Measurements from ENCODE around the gene PPTC7. TPM values are rescaled to one million over a fixed set of nuclear protein-coding genes. Genes with fewer than 3 reads are reported as not detected.
"Not testable (repeated sequence)": the region's sequence is repeated elsewhere in the genome, so short reads cannot be mapped to it uniquely, and the experiment has no call there.

Gene PPTC7
- total and polyA plus RNA-seq, 5 donors: 31.5 to 82.8 (median 56.4) TPM

GRCh38 chr12:110532644-110533043 lies 50.5 kb downstream of the PPTC7 start:
- Histone ChIP-seq H3K27ac (ENCODE audit: low read length) (no peak overlapping the region), H3K4me3 (ENCODE audit: low read length) (no peak overlapping the region), H3K4me1 (ENCODE audit: control insufficient read depth, insufficient read depth, low read length) (no peaks in the 10 kb centered on the region), H3K9me3 (ENCODE audit: control insufficient read depth, low read length) (no peaks in the 10 kb centered on the region), H3K27me3 (ENCODE audit: control insufficient read depth, insufficient read depth) (no peaks in the 10 kb centered on the region)
- DNase-seq (no peak), ATAC-seq (no peak)
- intact Hi-C loops (cut with DNase I): no loop called here
- WGBS: 90% methylated on average over 3 of the region's 3 CpGs

- WGBS: 78% methylated on average over 2 of the region's 2 CpGs
- Histone ChIP-seq H3K9me3 (ENCODE audit: control insufficient read depth, low read length) (no peaks in the 10 kb centered on the region), H3K27ac (ENCODE audit: low read length) (no peak overlapping the region), H3K4me3 (ENCODE audit: low read length) (no peak overlapping the region), H3K27me3 (ENCODE audit: control insufficient read depth, insufficient read depth) (no peaks in the 10 kb centered on the region), H3K4me1 (ENCODE audit: control insufficient read depth, insufficient read depth, low read length) (no peaks in the 10 kb centered on the region)
- intact Hi-C loops (cut with DNase I): no loop called here
- ATAC-seq (peak in 1 of 2 donors; percentile 27), DNase-seq (no peak)
These were observed 51.3 kb downstream of the PPTC7 start for GRCh38 chr12:110531741-110532333.

- WGBS: 67% methylated on average over 2 of the region's 2 CpGs
- H3K4me3 ChIP-seq (ENCODE audit: low read length): no peak overlapping the region
- no peaks in the 10 kb centered on the region for H3K27me3 ChIP-seq (ENCODE audit: control insufficient read depth, insufficient read depth)
- H3K27ac ChIP-seq (ENCODE audit: low read length): no peak overlapping the region
- no peaks in the 10 kb centered on the region for H3K4me1 ChIP-seq (ENCODE audit: control insufficient read depth, insufficient read depth, low read length)
- no peak for ATAC-seq
- no peak for DNase-seq
- intact Hi-C loops (cut with DNase I): no loop called here
- no peaks in the 10 kb centered on the region for H3K9me3 ChIP-seq (ENCODE audit: control insufficient read depth, low read length)
These were observed 52.6 kb downstream of the PPTC7 start for GRCh38 chr12:110530511-110530910.

GRCh38 chr12:110528277-110528839 lies 54.8 kb downstream of the PPTC7 start:
- DNase-seq (no peak), ATAC-seq (peak in 1 of 2 donors; percentile 31)
- H3K4me3 ChIP-seq (ENCODE audit: low read length): no peak overlapping the region
- H3K9me3 ChIP-seq (ENCODE audit: control insufficient read depth, low read length): no peaks in the 10 kb centered on the region
- H3K27me3 ChIP-seq (ENCODE audit: control insufficient read depth, insufficient read depth): no peaks in the 10 kb centered on the region
- H3K4me1 ChIP-seq (ENCODE audit: control insufficient read depth, insufficient read depth, low read length): no peaks in the 10 kb centered on the region
- intact Hi-C loops (cut with DNase I): no loop called here
- WGBS: 96% methylated on average over 6 of the region's 6 CpGs
- no peak overlapping the region for H3K27ac ChIP-seq (ENCODE audit: low read length)

GRCh38 chr12:110520876-110521712 lies 62.0 kb downstream of the PPTC7 start:
- WGBS: 92% methylated on average over 11 of the region's 11 CpGs
- H3K4me1 ChIP-seq (ENCODE audit: control insufficient read depth, insufficient read depth, low read length); intact Hi-C loops (cut with DNase I); DNase-seq; H3K9me3 ChIP-seq (ENCODE audit: control insufficient read depth, low read length); H3K27ac ChIP-seq (ENCODE audit: low read length); H3K27me3 ChIP-seq (ENCODE audit: control insufficient read depth, insufficient read depth); ATAC-seq; H3K4me3 ChIP-seq (ENCODE audit: low read length): not testable (repeated sequence)

GRCh38 chr12:110518014-110518413 lies 65.1 kb downstream of the PPTC7 start:
- DNase-seq; ATAC-seq; H3K4me1 ChIP-seq (ENCODE audit: control insufficient read depth, insufficient read depth, low read length); H3K9me3 ChIP-seq (ENCODE audit: control insufficient read depth, low read length); H3K4me3 ChIP-seq (ENCODE audit: low read length); intact Hi-C loops (cut with DNase I); H3K27me3 ChIP-seq (ENCODE audit: control insufficient read depth, insufficient read depth); H3K27ac ChIP-seq (ENCODE audit: low read length): not testable (repeated sequence)
- WGBS: 92% methylated on average over 8 of the region's 8 CpGs

- WGBS: 88% methylated on average over 3 of the region's 3 CpGs
These were observed 66.1 kb downstream of the PPTC7 start for GRCh38 chr12:110516995-110517394.

GRCh38 chr12:110514363-110514762 lies 68.8 kb downstream of the PPTC7 start:
- Histone ChIP-seq H3K9me3 (ENCODE audit: control insufficient read depth, low read length) (no peaks in the 10 kb centered on the region), H3K4me1 (ENCODE audit: control insufficient read depth, insufficient read depth, low read length) (no peaks in the 10 kb centered on the region), H3K27ac (ENCODE audit: low read length) (no peak overlapping the region), H3K4me3 (ENCODE audit: low read length) (no peak overlapping the region), H3K27me3 (ENCODE audit: control insufficient read depth, insufficient read depth) (no peaks in the 10 kb centered on the region)
- ATAC-seq (no peak), DNase-seq (no peak)
- intact Hi-C loops (cut with DNase I): loop anchor here in 3 of 4 donors (5.0 kb wide), 2 partner anchors 88 to 373 kb away; no protein-coding TSS in a partner anchor
- WGBS: 70% methylated on average over 1 of the region's 1 CpG

More at GRCh38 chr12:110516995-110517394, 66.1 kb downstream of the PPTC7 start:
- Histone ChIP-seq H3K27me3 (ENCODE audit: control insufficient read depth, insufficient read depth) (no peaks in the 10 kb centered on the region), H3K4me3 (ENCODE audit: low read length) (no peak overlapping the region), H3K4me1 (ENCODE audit: control insufficient read depth, insufficient read depth, low read length) (no peaks in the 10 kb centered on the region), H3K9me3 (ENCODE audit: control insufficient read depth, low read length) (no peaks in the 10 kb centered on the region), H3K27ac (ENCODE audit: low read length) (no peak overlapping the region)
- intact Hi-C loops (cut with DNase I): no loop called here
- DNase-seq: no peak
- no peak for ATAC-seq

GRCh38 chr12:110513842-110514241 lies 69.3 kb downstream of the PPTC7 start:
- DNase-seq (no peak), ATAC-seq (no peak)
- 65% methylated on average over 6 of the region's 6 CpGs for WGBS
- no peaks in the 10 kb centered on the region for H3K27me3 ChIP-seq (ENCODE audit: control insufficient read depth, insufficient read depth)
- H3K9me3 ChIP-seq (ENCODE audit: control insufficient read depth, low read length): no peaks in the 10 kb centered on the region
- intact Hi-C loops (cut with DNase I): loop anchor here (2.0 to 5.0 kb wide), 4 partner anchors 85 to 373 kb away; no protein-coding TSS in a partner anchor
- no peak overlapping the region for H3K27ac ChIP-seq (ENCODE audit: low read length)
- no peaks in the 10 kb centered on the region for H3K4me1 ChIP-seq (ENCODE audit: control insufficient read depth, insufficient read depth, low read length)
- no peak overlapping the region for H3K4me3 ChIP-seq (ENCODE audit: low read length)

- H3K4me1 ChIP-seq (ENCODE audit: control insufficient read depth, insufficient read depth, low read length): no peaks in the 10 kb centered on the region
- H3K4me3 ChIP-seq (ENCODE audit: low read length): no peak overlapping the region
- intact Hi-C loops (cut with DNase I): loop anchor here in 1 of 4 donors (10.0 kb wide), 1 partner anchor 317 kb away; no protein-coding TSS in a partner anchor
- ATAC-seq (no peak), DNase-seq (no peak)
- H3K27me3 ChIP-seq (ENCODE audit: control insufficient read depth, insufficient read depth): no peaks in the 10 kb centered on the region
- 82% methylated on average over 4 of the region's 4 CpGs for WGBS
- H3K9me3 ChIP-seq (ENCODE audit: control insufficient read depth, low read length): no peaks in the 10 kb centered on the region
- H3K27ac ChIP-seq (ENCODE audit: low read length): no peak overlapping the region
These were observed 75.0 kb downstream of the PPTC7 start for GRCh38 chr12:110508071-110508586.

- peaks cover 3% of the 10 kb centered on the region for H3K4me1 ChIP-seq (ENCODE audit: control insufficient read depth, insufficient read depth, low read length)
- no peak overlapping the region for H3K4me3 ChIP-seq (ENCODE audit: low read length)
- ATAC-seq: no peak
- H3K27ac ChIP-seq (ENCODE audit: low read length): no peak overlapping the region
- no peak for DNase-seq
- H3K9me3 ChIP-seq (ENCODE audit: control insufficient read depth, low read length): no peaks in the 10 kb centered on the region
- WGBS: 71% methylated on average over 3 of the region's 3 CpGs
- intact Hi-C loops (cut with DNase I): loop anchor here in 1 of 4 donors (10.0 kb wide), 1 partner anchor 319 kb away; no protein-coding TSS in a partner anchor
- H3K27me3 ChIP-seq (ENCODE audit: control insufficient read depth, insufficient read depth): no peaks in the 10 kb centered on the region
These were observed 77.8 kb downstream of the PPTC7 start for GRCh38 chr12:110505332-110505731.

All from right cardiac atrium (tissue), 5 donors.